ENCODE measurements around the gene GRAP2.

Gene GRAP2

GRCh38 chr22:39962071-39962470 is 61.2 kb downstream of the GRAP2 start:
- H3K9me3 ChIP-seq (replicated peaks; ENCODE audit: low read length) = no peaks in the 10 kb centered on the region
- H3K4me2 ChIP-seq (ENCODE audit: low read length) = peak overlapping the region; percentile 64
- peaks cover 42% of the 10 kb centered on the region for H3K4me1 ChIP-seq (ENCODE audit: control insufficient read depth, insufficient read depth, low read length)
- no peak overlapping the region for H3K9ac ChIP-seq (ENCODE audit: low read depth, low read length)
- no peaks in the 10 kb centered on the region for H3K36me3 ChIP-seq (ENCODE audit: insufficient read depth, low read length)
- H3K27me3 ChIP-seq (ENCODE audit: control insufficient read depth, insufficient read depth, low read length) = no peaks in the 10 kb centered on the region
- no peak overlapping the region for H3K4me3 ChIP-seq (ENCODE audit: low read length)

DNA sequence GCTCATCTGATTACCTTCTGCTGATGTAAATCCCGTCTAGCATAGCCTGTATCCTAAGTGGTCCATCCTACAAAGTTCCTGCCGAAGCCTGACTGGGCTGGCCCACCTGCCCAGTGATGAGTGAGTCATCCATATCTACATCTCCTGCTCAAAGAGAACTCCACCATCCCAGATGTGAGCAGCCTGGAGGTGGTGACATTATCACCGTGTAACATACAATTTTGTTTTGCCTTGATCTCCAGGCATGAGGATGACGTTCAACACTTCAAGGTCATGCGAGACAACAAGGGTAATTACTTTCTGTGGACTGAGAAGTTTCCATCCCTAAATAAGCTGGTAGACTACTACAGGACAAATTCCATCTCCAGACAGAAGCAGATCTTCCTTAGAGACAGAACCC is 64.9 kb downstream of the GRAP2 start:
- Histone ChIP-seq H3K4me3 (ENCODE audit: low read length) (no peak overlapping the region), H3K4me1 (ENCODE audit: control insufficient read depth, insufficient read depth, low read length) (peaks cover 45% of the 10 kb centered on the region), H3K9ac (ENCODE audit: low read depth, low read length) (no peak overlapping the region), H3K9me3 (replicated peaks; ENCODE audit: low read length) (no peaks in the 10 kb centered on the region), H3K36me3 (ENCODE audit: insufficient read depth, low read length) (no peaks in the 10 kb centered on the region), H3K27me3 (ENCODE audit: control insufficient read depth, insufficient read depth, low read length) (no peaks in the 10 kb centered on the region), H3K4me2 (ENCODE audit: low read length) (no peak overlapping the region)

DNA sequence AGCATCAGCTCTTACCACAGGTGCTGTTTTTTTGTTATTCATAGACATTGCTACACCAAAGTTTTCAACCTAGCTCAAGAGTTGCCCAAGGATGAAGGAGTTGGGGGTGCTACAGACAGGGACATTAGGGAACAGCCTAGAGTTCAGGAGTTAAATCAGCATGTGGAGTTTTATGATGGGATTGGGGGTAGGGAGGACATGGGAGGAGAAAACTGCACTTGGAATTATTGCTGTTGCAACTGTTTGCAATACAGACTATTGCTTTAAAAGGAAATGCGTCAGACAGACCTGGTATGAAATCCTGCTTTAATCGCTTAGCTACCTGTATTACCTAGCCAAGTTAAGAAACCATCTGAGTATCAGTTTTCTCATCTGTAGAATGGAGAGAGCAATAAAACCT is 65.6 kb downstream of the GRAP2 start:
- no peak overlapping the region for H3K9ac ChIP-seq (ENCODE audit: low read depth, low read length)
- H3K36me3 ChIP-seq (ENCODE audit: insufficient read depth, low read length) = no peaks in the 10 kb centered on the region
- H3K4me3 ChIP-seq (ENCODE audit: low read length) = no peak overlapping the region
- no peaks in the 10 kb centered on the region for H3K9me3 ChIP-seq (replicated peaks; ENCODE audit: low read length)
- H3K4me1 ChIP-seq (ENCODE audit: control insufficient read depth, insufficient read depth, low read length) = peaks cover 39% of the 10 kb centered on the region
- peaks cover 3% of the 10 kb centered on the region for H3K27me3 ChIP-seq (ENCODE audit: control insufficient read depth, insufficient read depth, low read length)
- peak overlapping the region; percentile 51 for H3K4me2 ChIP-seq (ENCODE audit: low read length)

- H3K36me3 ChIP-seq (ENCODE audit: insufficient read depth, low read length) = no peaks in the 10 kb centered on the region
- H3K4me2 ChIP-seq (ENCODE audit: low read length) = peak overlapping the region; percentile 51
- peaks cover 31% of the 10 kb centered on the region for H3K4me1 ChIP-seq (ENCODE audit: control insufficient read depth, insufficient read depth, low read length)
- H3K9me3 ChIP-seq (replicated peaks; ENCODE audit: low read length) = no peaks in the 10 kb centered on the region
- H3K27me3 ChIP-seq (ENCODE audit: control insufficient read depth, insufficient read depth, low read length) = peaks cover 11% of the 10 kb centered on the region
- no peak overlapping the region for H3K4me3 ChIP-seq (ENCODE audit: low read length)
- no peak overlapping the region for H3K9ac ChIP-seq (ENCODE audit: low read depth, low read length)
These were observed 66.4 kb downstream of the GRAP2 start for GRCh38 chr22:39967103-39967829.

DNA sequence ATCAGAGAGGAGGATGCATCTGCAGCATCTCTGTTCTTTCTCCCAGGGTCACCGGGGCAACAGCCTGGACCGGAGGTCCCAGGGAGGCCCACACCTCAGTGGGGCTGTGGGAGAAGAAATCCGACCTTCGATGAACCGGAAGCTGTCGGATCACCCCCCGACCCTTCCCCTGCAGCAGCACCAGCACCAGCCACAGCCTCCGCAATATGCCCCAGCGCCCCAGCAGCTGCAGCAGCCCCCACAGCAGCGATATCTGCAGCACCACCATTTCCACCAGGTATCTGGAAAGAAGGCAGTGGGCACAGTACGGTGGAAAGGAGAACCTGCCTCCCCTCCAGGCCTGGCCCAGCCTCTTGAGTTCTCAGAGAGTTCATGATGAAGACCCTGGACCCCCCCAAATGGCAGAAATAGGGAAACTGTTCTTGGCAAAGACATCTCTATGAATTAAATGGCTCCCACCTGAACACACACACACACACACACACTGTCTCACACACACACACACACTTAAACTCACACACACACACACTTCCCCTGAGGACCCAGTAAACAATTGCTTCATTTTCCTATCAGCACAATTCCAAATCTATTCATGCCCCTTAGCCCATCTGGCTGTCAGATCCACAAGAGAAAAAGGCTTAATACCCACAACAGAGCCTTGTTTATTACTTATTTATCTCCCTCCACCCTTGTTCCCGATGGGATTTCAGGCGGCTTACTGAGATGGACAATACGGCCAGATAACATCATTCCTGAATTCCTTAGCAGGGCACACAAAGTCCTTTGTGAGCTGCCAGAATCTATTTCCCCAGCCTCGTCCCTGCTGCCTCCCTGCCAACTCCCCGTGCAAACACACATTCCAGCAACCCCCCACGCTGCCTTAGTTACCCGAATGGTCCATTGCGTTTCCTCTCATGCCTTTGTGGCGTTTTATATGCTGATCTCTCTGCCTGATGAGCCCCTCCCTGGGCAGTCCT is 67.4 kb downstream of the GRAP2 start:
- H3K4me2 ChIP-seq (ENCODE audit: low read length) = peak overlapping the region; percentile 15
- no peaks in the 10 kb centered on the region for H3K36me3 ChIP-seq (ENCODE audit: insufficient read depth, low read length)

GRCh38 chr22:39970742-39971141 is 69.9 kb downstream of the GRAP2 start:
- Histone ChIP-seq H3K27me3 (ENCODE audit: control insufficient read depth, insufficient read depth, low read length) (peaks cover 38% of the 10 kb centered on the region), H3K4me3 (ENCODE audit: low read length) (no peak overlapping the region), H3K36me3 (ENCODE audit: insufficient read depth, low read length) (no peaks in the 10 kb centered on the region)

More for the DNA sequence above, 67.4 kb downstream of the GRAP2 start:
- no peak overlapping the region for H3K9ac ChIP-seq (ENCODE audit: low read depth, low read length)
- H3K27me3 ChIP-seq (ENCODE audit: control insufficient read depth, insufficient read depth, low read length) = peaks cover 21% of the 10 kb centered on the region
- peaks cover 28% of the 10 kb centered on the region for H3K4me1 ChIP-seq (ENCODE audit: control insufficient read depth, insufficient read depth, low read length)
- no peaks in the 10 kb centered on the region for H3K9me3 ChIP-seq (replicated peaks; ENCODE audit: low read length)
- H3K4me3 ChIP-seq (ENCODE audit: low read length) = no peak overlapping the region

DNA sequence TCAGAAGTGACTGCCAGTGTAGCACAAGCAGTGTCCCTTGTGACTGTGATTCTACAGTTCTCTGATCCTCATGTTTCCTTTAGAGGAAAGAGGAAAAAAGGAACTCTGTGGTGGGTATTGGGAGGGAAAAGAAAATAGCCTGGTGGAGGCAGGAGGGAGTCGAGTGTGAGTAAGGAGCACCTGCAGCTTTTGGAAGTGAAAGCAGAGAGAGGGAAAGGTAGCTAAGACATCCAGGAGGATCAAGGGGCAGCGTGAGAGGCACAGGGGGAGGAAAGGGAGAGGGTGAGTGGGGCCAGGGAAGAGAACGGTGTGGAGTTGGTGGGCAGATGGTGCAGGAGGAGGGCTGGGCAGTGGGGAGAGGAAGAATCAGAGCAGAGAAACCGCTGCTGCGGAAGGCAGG is 71.8 kb downstream of the GRAP2 start:
- peaks cover 14% of the 10 kb centered on the region for H3K4me1 ChIP-seq (ENCODE audit: control insufficient read depth, insufficient read depth, low read length)
- H3K4me2 ChIP-seq (ENCODE audit: low read length) = no peak overlapping the region
- no peak overlapping the region for H3K4me3 ChIP-seq (ENCODE audit: low read length)
- no peak overlapping the region for H3K9ac ChIP-seq (ENCODE audit: low read depth, low read length)
- no peaks in the 10 kb centered on the region for H3K36me3 ChIP-seq (ENCODE audit: insufficient read depth, low read length)
- peaks cover 55% of the 10 kb centered on the region for H3K27me3 ChIP-seq (ENCODE audit: control insufficient read depth, insufficient read depth, low read length)
- no peaks in the 10 kb centered on the region for H3K9me3 ChIP-seq (replicated peaks; ENCODE audit: low read length)

More at GRCh38 chr22:39970742-39971141, 69.9 kb downstream of the GRAP2 start:
- no peak overlapping the region for H3K4me2 ChIP-seq (ENCODE audit: low read length)
- H3K9ac ChIP-seq (ENCODE audit: low read depth, low read length) = no peak overlapping the region
- H3K9me3 ChIP-seq (replicated peaks; ENCODE audit: low read length) = no peaks in the 10 kb centered on the region
- peaks cover 28% of the 10 kb centered on the region for H3K4me1 ChIP-seq (ENCODE audit: control insufficient read depth, insufficient read depth, low read length)

DNA sequence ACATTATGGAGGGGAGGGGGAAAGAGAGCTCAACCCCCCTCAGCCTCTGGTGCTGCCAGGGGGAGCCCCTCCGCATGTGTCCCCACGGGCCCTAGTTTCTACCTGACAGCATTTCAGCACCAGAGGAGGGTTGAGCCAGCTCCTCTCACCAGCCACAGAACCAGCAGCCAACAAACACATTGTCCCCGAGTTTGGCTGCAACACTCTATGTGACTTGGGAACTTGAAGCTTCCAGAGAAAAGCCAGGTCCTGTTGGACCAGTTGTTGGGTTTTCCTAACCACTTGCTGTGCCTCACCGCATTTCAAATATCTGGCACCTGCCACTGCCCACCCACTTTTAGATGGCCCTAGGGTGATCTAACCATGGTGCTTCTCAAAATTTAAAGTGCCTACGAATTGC is 72.8 kb downstream of the GRAP2 start:
- H3K4me3 ChIP-seq (ENCODE audit: low read length) = no peak overlapping the region
- H3K9ac ChIP-seq (ENCODE audit: low read depth, low read length) = no peak overlapping the region
- no peak overlapping the region for H3K4me2 ChIP-seq (ENCODE audit: low read length)
- peaks cover 59% of the 10 kb centered on the region for H3K27me3 ChIP-seq (ENCODE audit: control insufficient read depth, insufficient read depth, low read length)
- peaks cover 5% of the 10 kb centered on the region for H3K4me1 ChIP-seq (ENCODE audit: control insufficient read depth, insufficient read depth, low read length)
- no peaks in the 10 kb centered on the region for H3K9me3 ChIP-seq (replicated peaks; ENCODE audit: low read length)
- no peaks in the 10 kb centered on the region for H3K36me3 ChIP-seq (ENCODE audit: insufficient read depth, low read length)

DNA sequence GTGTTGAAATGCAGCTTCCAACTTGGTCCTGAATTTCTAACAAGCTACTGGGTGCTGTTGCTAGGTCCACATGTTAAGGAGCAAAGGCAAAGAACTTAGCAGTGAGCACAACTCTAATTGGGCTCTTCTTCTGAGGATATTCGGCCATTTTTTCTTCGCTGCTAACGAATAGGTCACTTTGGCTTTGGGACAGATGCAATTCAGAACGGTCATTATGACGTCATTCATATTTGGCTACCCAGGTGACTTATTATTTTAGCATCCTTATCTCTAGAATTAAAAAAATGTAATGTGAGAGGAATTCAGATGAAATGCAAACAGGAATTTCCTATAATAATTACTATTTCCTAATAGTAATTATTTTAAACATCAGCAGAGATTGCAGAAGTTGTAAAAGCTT is 73.2 kb downstream of the GRAP2 start:
- Histone ChIP-seq H3K9me3 (replicated peaks; ENCODE audit: low read length) (no peaks in the 10 kb centered on the region), H3K4me3 (ENCODE audit: low read length) (no peak overlapping the region), H3K27me3 (ENCODE audit: control insufficient read depth, insufficient read depth, low read length) (peaks cover 63% of the 10 kb centered on the region), H3K36me3 (ENCODE audit: insufficient read depth, low read length) (no peaks in the 10 kb centered on the region), H3K4me2 (ENCODE audit: low read length) (no peak overlapping the region), H3K4me1 (ENCODE audit: control insufficient read depth, insufficient read depth, low read length) (peaks cover under 1% of the 10 kb centered on the region), H3K9ac (ENCODE audit: low read depth, low read length) (no peak overlapping the region)

DNA sequence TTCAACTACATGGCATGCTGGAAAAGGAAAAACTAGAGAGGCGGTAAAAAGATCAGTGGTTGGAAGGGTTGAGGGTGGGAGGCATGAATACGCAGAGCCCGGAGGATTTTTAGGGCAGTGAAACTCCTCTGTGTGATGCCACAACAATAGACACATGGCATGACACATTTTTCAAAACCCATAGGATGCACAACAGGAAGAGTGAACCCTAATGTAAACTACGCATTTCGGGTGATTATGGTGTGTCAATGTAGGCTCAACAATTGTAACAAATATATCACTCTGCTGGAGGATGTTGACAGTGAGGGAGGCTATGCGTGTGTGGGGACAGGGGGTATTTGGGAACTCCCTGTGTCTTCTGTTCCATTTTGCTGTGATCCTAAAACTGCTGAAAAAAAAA is 78.2 kb downstream of the GRAP2 start:
- Histone ChIP-seq H3K9ac (ENCODE audit: low read depth, low read length) (no peak overlapping the region), H3K4me2 (ENCODE audit: low read length) (no peak overlapping the region), H3K9me3 (replicated peaks; ENCODE audit: low read length) (no peaks in the 10 kb centered on the region), H3K27me3 (ENCODE audit: control insufficient read depth, insufficient read depth, low read length) (peaks cover 54% of the 10 kb centered on the region), H3K36me3 (ENCODE audit: insufficient read depth, low read length) (no peaks in the 10 kb centered on the region), H3K4me1 (ENCODE audit: control insufficient read depth, insufficient read depth, low read length) (no peaks in the 10 kb centered on the region), H3K4me3 (ENCODE audit: low read length) (no peak overlapping the region)

DNA sequence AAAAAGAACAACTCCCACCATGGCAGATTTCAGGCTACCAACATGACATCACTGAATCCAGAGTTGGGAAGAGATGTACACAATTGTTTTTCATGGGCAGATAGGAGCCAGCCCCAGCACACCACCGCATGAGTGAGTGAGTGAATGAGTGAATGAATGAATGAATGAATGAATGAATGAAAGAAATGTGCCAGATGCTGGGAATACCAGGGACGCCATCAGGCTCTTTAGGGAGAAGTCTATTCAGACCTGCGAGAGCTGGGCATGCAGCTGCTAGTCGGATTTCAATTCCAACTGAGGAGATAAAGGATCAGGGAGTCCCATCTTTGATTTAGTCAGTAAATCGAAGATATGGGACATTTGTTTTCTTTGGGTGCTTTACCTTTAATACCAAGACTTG is 78.6 kb downstream of the GRAP2 start:
- Histone ChIP-seq H3K9ac (ENCODE audit: low read depth, low read length) (no peak overlapping the region), H3K9me3 (replicated peaks; ENCODE audit: low read length) (no peaks in the 10 kb centered on the region), H3K36me3 (ENCODE audit: insufficient read depth, low read length) (no peaks in the 10 kb centered on the region), H3K27me3 (ENCODE audit: control insufficient read depth, insufficient read depth, low read length) (peaks cover 56% of the 10 kb centered on the region), H3K4me1 (ENCODE audit: control insufficient read depth, insufficient read depth, low read length) (no peaks in the 10 kb centered on the region), H3K4me2 (ENCODE audit: low read length) (no peak overlapping the region), H3K4me3 (ENCODE audit: low read length) (no peak overlapping the region)

All from skeletal muscle satellite cell (primary cell).